Keratinocyte (primary cell): ENCODE measurements around the gene ZNF8. TPM values are rescaled to one million over a fixed set of nuclear protein-coding genes. Genes with fewer than 3 reads are reported as not detected.

Experiments
- DNase-seq: peaks from one replicate; pipeline ENCODE4 v3.0.0-alpha.2; 2011; ENCODE audit warnings: low read depth, missing footprints, low spot score
- FAIRE-seq: peaks from 2 replicates; lab custom pipeline; 2011; peaks lifted over from hg19 to GRCh38; lab: Jason Lieb, UNC
- H2AFZ ChIP-seq: 2 replicates; pipeline ENCODE4 v1.6.0; 2012; ENCODE audit warnings: low read length, control low read depth, inconsistent platforms; ENCODE audit not compliant: control insufficient read depth
- H3K27ac ChIP-seq: 2 replicates; pipeline ENCODE4 v1.5.1; 2011; ENCODE audit warnings: low read length; ENCODE audit not compliant: control insufficient read depth, insufficient read depth
- H3K27me3 ChIP-seq: 3 replicates; pipeline ENCODE4 v1.6.0; 2011; ENCODE audit warnings: low read length; ENCODE audit not compliant: control insufficient read depth, insufficient read depth; ENCODE audit errors: extremely low read depth
- H3K36me3 ChIP-seq, 2 experiments: 2 replicates in 1 of 2; 3 replicates in 1 of 2; pipeline ENCODE4 v1.5.1; 2011; ENCODE audit warnings: low read length in 2 of 2, mild to moderate bottlenecking in 1 of 2; ENCODE audit not compliant: control insufficient read depth in 2 of 2, insufficient read depth in 2 of 2; ENCODE audit errors: extremely low read depth in 1 of 2
- H3K4me1 ChIP-seq: 3 replicates; pipeline ENCODE4 v1.5.1; 2011; ENCODE audit warnings: low read length; ENCODE audit not compliant: control insufficient read depth, insufficient read depth; ENCODE audit errors: extremely low read depth
- H3K4me2 ChIP-seq: 3 replicates; pipeline ENCODE4 v1.6.0; 2011; ENCODE audit warnings: low read depth, low read length; ENCODE audit not compliant: control insufficient read depth, insufficient read depth; ENCODE audit errors: extremely low read depth
- H3K4me3 ChIP-seq, 3 experiments: fragments of 200-600 bp in 1 of 3; sonication (generic) in 1 of 3; 2 replicates in 2 of 3; 3 replicates in 1 of 3; pipeline ENCODE4 v1.5.1; 2011 to 2016; ENCODE audit warnings: low read length in 3 of 3, mild to moderate bottlenecking in 3 of 3, control low read depth in 2 of 3, inconsistent platforms in 1 of 3, low read depth in 1 of 3, mixed read lengths in 1 of 3, mixed run types in 1 of 3, moderate library complexity in 1 of 3; ENCODE audit not compliant: control insufficient read depth in 2 of 3, insufficient read depth in 2 of 3; ENCODE audit errors: extremely low read depth in 1 of 3
- H3K79me2 ChIP-seq: 2 replicates; pipeline ENCODE4 v1.6.0; 2012; ENCODE audit warnings: low read length; ENCODE audit not compliant: control insufficient read depth, insufficient read depth
- H3K9ac ChIP-seq: 3 replicates; pipeline ENCODE4 v1.6.0; 2011; ENCODE audit warnings: low read length; ENCODE audit not compliant: control insufficient read depth, insufficient read depth; ENCODE audit errors: extremely low read depth
- H3K9me1 ChIP-seq: 3 replicates; pipeline ENCODE4 v1.6.0; 2011; ENCODE audit warnings: low read length; ENCODE audit not compliant: control insufficient read depth, insufficient read depth; ENCODE audit errors: extremely low read depth
- H3K9me3 ChIP-seq: 2 replicates; pipeline ENCODE4 v1.5.1; 2012; ENCODE audit warnings: low read depth, low read length; ENCODE audit not compliant: control insufficient read depth
- H4K20me1 ChIP-seq: 3 replicates; pipeline ENCODE4 v1.6.0; 2011; ENCODE audit warnings: low read length; ENCODE audit not compliant: control insufficient read depth, insufficient read depth; ENCODE audit errors: extremely low read depth
- CTCF ChIP-seq, 3 experiments: IDR thresholded peaks in 1 of 3; conservative IDR thresholded peaks in 1 of 3; optimal IDR thresholded peaks in 1 of 3; 2 replicates in 2 of 3; 3 replicates in 1 of 3; pipeline versions ENCODE3 to v1.5.1; 2011; ENCODE audit warnings: low read length in 3 of 3, mild to moderate bottlenecking in 3 of 3, moderate library complexity in 2 of 3, control low read depth in 1 of 3, inconsistent platforms in 1 of 3; ENCODE audit not compliant: insufficient read depth in 2 of 3; ENCODE audit errors: extremely low read depth in 1 of 3
- EZH2 ChIP-seq: IDR thresholded peaks from one replicate; pipeline ENCODE4 v1.6.1; 2012; ENCODE audit warnings: inconsistent platforms, mild to moderate bottlenecking, low read length, moderate library complexity
- dilution Hi-C: fragments of 300-500 bp; cut with MboI; formaldehyde crosslinking; loops from one replicate; pipeline ENCODE4 v1.7.0; 2020; ENCODE audit warnings: low sequenced_read_pairs; ENCODE audit not compliant: extremely low pct_ligation_motif_present
- polyA plus RNA-seq, 5 experiments: library from polyadenylated mRNA; depleted of rRNA in 3 of 5; stranded (reverse) in 3 of 5; stranded (forward) in 1 of 5; unstranded in 1 of 5; fragments of >200 nt; gene quantifications; 1 replicate in 1 of 5; 2 replicates in 3 of 5; 3 replicates in 1 of 5; pipeline versions ENCODE4 v1.2.1 to v1.2.3, GENCODE V29; 2011 to 2012; ENCODE audit warnings: missing spikeins in 2 of 5, low read depth in 1 of 5, low replicate concordance in 1 of 5

Gene ZNF8
- polyA plus RNA-seq, 1 donor (not counting 4 experiments of a cell fraction or from before 2014, with no cell fraction given) = 2.7 TPM

GRCh38 chr19:58305065-58305931 lies 26.5 kb downstream of the ZNF8 start, which contains the start of gene ERVK3-1:
TSS of gene ERVK3-1 (plus strand) at chr19:58305377. CDS start at chr19:58312169, 6,792 bp downstream.
- H3K4me1 ChIP-seq = peaks cover 13% of the 10 kb centered on the region
- H3K9me1 ChIP-seq = no peaks in the 10 kb centered on the region
- FAIRE-seq (peak; percentile 85), DNase-seq (peak; percentile 81)
- H3K36me3 ChIP-seq = peaks cover 9 to 23% of the 10 kb centered on the region in 2 experiments
- H3K9me3 ChIP-seq = no peaks in the 10 kb centered on the region
- no peaks in the 10 kb centered on the region for H4K20me1 ChIP-seq
- peak within 1 kb of the TSS; percentile 76 for H3K27ac ChIP-seq
- H3K79me2 ChIP-seq = peaks cover 38% of the 10 kb centered on the region
- peak within 1 kb of the TSS; percentile 98 for H3K4me2 ChIP-seq
- peak within 1 kb of the TSS; percentile 90 to 95 (median 91) for H3K4me3 ChIP-seq
- TF ChIP-seq EZH2 (no peak), CTCF (optimal IDR thresholded peaks at IDR 0.05 in 1 of 3, IDR thresholded peaks at IDR 0.05 in 1 of 3, conservative IDR thresholded peaks at IDR 0.05 in 1 of 3; ENCODE audit: extremely low read depth in 1 of 3, insufficient read depth in 2 of 3, low read length in 3 of 3) (no peak)
- H3K9ac ChIP-seq = peak within 1 kb of the TSS; percentile 86
- no peaks in the 10 kb centered on the region for H3K27me3 ChIP-seq
- dilution Hi-C loops = no loop called here
- peak within 1 kb of the TSS; percentile 98 for H2AFZ ChIP-seq

- Histone ChIP-seq H3K27ac (peak overlapping the region; percentile 76), H3K36me3 (peaks cover 9 to 17% of the 10 kb centered on the region in 2 experiments), H3K9ac (peak overlapping the region; percentile 86), H3K79me2 (peaks cover 34% of the 10 kb centered on the region), H3K4me2 (peak overlapping the region; percentile 98), H3K27me3 (no peaks in the 10 kb centered on the region), H3K4me3 (peak overlapping the region; percentile 90 to 95 (median 91)), H3K9me1 (no peaks in the 10 kb centered on the region), H4K20me1 (no peaks in the 10 kb centered on the region), H3K4me1 (peaks cover 13% of the 10 kb centered on the region), H3K9me3 (no peaks in the 10 kb centered on the region), H2AFZ (no peak overlapping the region)
- dilution Hi-C loops = no loop called here
- TF ChIP-seq CTCF (optimal IDR thresholded peaks at IDR 0.05 in 1 of 3, IDR thresholded peaks at IDR 0.05 in 1 of 3, conservative IDR thresholded peaks at IDR 0.05 in 1 of 3; ENCODE audit: extremely low read depth in 1 of 3, insufficient read depth in 2 of 3, low read length in 3 of 3) = no peak
- TF ChIP-seq EZH2 = no peak
- DNase-seq (no peak), FAIRE-seq (no peak)
Measured at GRCh38 chr19:58305932-58306323, 27.2 kb downstream of the ZNF8 start.
